ENCODE measurements around the gene PODN.

Gene PODN

DNA sequence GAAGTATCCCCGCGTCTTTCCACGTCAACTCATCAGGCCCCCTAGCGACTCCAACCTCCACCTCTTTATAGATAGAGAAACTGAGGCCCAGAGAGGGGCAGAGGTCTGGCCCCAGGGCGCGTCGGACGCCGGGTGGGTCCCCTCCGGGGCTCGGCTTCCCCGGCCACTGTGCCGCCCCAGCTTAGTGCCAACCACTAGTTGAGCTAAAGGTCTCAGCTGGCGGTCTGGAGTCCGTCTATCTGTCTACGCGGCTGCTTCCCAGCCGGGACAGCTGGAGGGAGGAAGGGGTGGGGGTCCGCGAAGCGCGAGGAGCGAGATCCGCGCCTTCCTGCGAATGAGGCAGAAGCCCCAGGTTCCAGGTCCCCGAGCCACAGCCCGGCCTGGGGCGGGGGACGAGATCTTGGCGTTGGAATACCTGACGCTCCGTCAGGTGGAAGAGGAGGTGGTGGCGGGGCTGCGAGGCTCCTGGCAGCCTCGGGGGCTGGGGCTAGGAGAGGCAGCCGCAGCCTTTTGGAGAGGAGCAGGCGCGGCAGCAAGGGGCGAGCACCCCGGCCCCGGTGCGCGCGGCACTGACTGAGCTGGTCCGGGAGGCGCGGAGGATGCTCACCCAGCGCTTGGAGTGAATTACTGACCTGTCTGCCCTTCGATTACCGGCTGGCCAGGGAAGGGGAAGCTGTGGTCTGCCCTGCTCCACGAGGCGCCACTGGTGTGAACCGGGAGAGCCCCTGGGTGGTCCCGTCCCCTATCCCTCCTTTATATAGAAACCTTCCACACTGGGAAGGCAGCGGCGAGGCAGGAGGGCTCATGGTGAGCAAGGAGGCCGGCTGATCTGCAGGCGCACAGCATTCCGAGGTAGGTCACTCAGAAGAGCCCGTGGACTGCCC lies 937 bp downstream of the PODN start:
- TF ChIP-seq, protein P1, sequence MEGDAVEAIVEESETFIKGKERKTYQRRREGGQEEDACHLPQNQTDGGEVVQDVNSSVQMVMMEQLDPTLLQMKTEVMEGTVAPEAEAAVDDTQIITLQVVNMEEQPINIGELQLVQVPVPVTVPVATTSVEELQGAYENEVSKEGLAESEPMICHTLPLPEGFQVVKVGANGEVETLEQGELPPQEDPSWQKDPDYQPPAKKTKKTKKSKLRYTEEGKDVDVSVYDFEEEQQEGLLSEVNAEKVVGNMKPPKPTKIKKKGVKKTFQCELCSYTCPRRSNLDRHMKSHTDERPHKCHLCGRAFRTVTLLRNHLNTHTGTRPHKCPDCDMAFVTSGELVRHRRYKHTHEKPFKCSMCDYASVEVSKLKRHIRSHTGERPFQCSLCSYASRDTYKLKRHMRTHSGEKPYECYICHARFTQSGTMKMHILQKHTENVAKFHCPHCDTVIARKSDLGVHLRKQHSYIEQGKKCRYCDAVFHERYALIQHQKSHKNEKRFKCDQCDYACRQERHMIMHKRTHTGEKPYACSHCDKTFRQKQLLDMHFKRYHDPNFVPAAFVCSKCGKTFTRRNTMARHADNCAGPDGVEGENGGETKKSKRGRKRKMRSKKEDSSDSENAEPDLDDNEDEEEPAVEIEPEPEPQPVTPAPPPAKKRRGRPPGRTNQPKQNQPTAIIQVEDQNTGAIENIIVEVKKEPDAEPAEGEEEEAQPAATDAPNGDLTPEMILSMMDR (IDR thresholded peaks at IDR 0.05; ENCODE audit: borderline replicate concordance, insufficient read depth, low read depth, low read length) = no peak
- no peak overlapping the region for H3K4me3 ChIP-seq (ENCODE audit: low read depth, low read length)

DNA sequence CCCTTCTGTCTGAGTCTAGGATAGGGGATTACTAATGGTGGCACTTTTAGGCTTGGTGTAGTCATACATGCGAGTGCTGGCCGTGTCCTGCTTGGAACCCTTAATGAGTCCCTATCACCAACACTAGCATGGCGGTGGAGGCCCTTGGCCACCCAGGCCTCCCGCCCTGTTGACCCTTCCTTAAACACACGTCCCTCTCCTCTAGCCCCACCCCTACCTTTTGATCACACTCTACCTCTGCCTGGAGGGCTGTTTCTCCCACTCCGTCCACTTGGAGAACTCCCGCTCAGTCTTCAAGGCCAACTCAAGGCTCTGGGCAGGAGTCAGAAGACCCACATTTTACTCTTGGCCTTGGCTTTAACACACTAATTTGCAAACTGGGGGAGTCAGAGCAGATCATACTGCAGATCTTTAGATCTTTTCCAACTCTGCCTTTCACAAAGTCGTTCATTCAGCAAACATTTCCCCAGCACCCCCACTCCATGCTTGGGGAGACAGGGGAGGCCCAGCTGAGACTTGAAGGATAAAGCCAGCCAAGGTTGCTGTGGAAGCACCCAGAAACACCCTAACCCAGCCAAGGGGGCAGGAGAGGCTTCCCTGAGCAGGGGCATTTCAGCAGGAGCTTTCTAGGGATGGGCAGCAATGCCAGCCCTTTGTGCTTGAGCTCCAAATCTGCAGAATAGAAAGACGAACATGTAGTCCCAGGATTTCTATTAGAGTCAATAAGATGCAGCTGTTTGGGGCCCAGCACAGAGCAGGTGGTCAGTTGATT lies 1.9 kb downstream of the PODN start:
- TF ChIP-seq, protein P1 (IDR thresholded peaks at IDR 0.05; ENCODE audit: borderline replicate concordance, insufficient read depth, low read depth, low read length) = no peak
- H3K4me3 ChIP-seq (ENCODE audit: low read depth, low read length) = no peak overlapping the region

DNA sequence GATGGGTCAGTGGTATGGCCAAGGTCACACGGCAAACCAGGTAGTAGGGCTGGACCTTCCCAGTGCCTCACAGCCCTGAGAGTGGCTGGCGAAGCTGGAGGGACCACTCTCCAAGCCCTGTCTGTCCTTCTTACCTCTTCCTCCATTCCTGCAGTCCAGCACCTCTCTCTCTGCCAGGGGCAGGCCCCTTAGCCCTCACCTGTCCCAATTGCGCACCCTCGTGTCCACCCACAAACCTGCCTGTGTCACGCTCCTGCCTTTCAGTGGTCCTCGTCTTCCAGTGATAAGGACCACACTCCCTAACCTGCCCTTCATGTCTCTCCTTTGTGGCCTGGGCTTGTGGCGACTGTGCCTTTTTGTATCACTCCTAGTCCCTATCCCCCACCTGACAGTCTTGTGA lies 3.4 kb downstream of the PODN start:
- TF ChIP-seq, protein P1 (IDR thresholded peaks at IDR 0.05; ENCODE audit: borderline replicate concordance, insufficient read depth, low read depth, low read length) = no peak
- H3K4me3 ChIP-seq (ENCODE audit: low read depth, low read length) = no peak overlapping the region

DNA sequence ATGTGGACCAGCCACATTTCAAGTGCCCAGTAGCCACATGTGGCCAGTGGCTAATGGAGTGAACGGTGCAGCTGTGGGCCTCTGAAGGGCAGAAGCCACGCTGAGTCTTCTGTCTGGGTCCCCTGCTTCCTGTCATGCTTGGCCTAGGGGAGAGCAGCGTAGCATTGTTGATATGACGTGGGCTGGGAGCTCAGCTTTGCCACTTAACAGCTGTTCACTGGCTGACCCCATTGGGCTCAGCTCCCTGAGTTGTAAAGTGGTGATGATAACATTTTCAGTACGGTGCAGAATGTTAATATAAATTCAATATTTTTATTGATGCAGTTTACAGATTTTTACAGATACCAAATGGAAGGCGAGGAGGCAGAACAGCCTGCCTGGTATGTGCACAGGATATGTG lies 4.5 kb downstream of the PODN start:
- TF ChIP-seq, protein P1 (IDR thresholded peaks at IDR 0.05; ENCODE audit: borderline replicate concordance, insufficient read depth, low read depth, low read length) = no peak
- no peak overlapping the region for H3K4me3 ChIP-seq (ENCODE audit: low read depth, low read length)

DNA sequence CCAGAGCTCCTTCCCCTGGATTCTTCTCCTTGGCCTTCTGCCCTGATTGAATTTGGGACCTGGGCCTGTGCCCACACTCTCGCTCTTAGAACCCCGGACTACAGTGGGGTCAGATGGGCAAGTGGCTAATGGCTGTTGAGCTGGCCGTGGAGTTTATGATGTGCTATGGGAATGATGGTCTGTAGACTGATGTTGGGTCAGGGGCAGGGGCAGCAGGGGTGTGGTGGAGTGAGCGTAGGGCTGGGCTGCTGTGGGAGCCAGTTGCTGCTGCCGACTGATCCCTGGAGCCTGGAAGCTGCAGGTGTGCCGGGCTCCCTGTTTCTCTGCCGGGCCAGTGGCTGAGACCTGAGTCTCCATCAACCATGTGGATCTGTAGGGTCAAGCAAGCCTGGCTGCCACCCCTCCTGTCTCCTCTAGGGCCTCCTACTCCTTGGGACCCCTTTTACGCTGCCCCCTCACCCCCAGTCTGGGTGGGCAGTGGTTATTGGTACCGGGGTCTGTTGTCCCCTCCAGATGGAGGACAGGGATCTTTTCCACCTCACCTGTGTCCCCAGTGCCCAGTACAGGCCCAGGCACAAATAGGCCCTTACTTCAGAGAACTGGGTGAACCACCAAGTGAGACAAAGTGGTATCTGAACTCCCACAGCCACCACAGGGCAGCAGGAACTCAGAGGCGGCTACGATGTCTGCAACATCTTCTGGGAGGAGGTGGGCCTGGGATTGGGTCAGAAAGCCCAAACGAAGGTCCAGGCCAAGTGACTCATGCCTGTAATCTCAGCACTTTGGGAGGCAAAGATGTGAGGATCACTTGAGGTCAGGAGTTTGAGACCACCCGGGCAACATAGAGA lies 5.1 kb downstream of the PODN start:
- TF ChIP-seq, protein P1 (IDR thresholded peaks at IDR 0.05; ENCODE audit: borderline replicate concordance, insufficient read depth, low read depth, low read length) = no peak
- no peak overlapping the region for H3K4me3 ChIP-seq (ENCODE audit: low read depth, low read length)

DNA sequence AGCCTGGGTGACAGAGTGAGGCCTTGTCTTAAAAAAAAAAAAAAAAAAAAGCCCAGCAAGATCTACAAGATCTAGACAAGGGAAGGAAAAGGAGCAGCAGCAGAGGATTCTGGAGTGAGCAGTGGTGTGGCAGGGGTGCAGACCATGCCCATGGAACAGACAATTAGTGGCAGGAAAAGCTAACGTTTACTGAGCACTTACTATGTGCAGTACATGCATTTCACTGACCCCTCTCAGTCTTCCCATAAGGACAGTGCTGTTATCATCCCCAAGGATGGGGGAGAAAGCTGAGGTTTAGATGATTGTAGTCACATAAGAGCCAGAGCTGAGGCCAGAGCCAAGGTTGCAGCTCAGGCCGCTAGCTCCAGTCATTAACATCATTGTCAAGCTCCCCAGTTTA lies 5.9 kb downstream of the PODN start:
- no peak overlapping the region for H3K4me3 ChIP-seq (ENCODE audit: low read depth, low read length)
- TF ChIP-seq, protein P1 (IDR thresholded peaks at IDR 0.05; ENCODE audit: borderline replicate concordance, insufficient read depth, low read depth, low read length) = no peak
